IMR-90 (cell line): Measurements from ENCODE around the gene SYNE1. TPM values are rescaled to one million over a fixed set of nuclear protein-coding genes. Genes with fewer than 3 reads are reported as not detected.

Experiments
- ATAC-seq: fragments of 200-7000 bp; cut with Tn5 transposase; 2 replicates; pipeline ENCODE4 v1.9.1; 2020; ENCODE audit warnings: low read depth, mild to moderate bottlenecking, moderate library complexity
- BruUV-seq: library from RNA; stranded (reverse); fragments of 400-500 nt; replicated peaks from 2 replicates; lab custom pipeline; 2021; lab: Mats Ljungman, UMichigan
- CTCF ChIA-PET: fragments of 300-600 bp; formaldehyde crosslinking; extraction: SDS; loops from one replicate; lab custom pipeline; 2021; ENCODE audit warnings: antibody characterized with exemption; lab: Yijun Ruan, JAX
- POLR2A ChIA-PET: fragments of 300-600 bp; sonication (Branson Sonifier 250); formaldehyde crosslinking; loops from one replicate; lab custom pipeline; 2022; ENCODE audit warnings: antibody characterized with exemption; ENCODE audit not compliant: unreplicated experiment; lab: Charles Lee
- DNase-seq: peaks from one replicate; pipeline ENCODE4 v3.0.0; 2013
- H2AFZ ChIP-seq: replicated peaks from 2 replicates; pipeline ENCODE3; 2013; ENCODE audit warnings: low read length, mild to moderate bottlenecking; ENCODE audit not compliant: poor library complexity
- H2AK5ac ChIP-seq: 2 replicates; pipeline ENCODE4 v1.6.1; 2013; ENCODE audit warnings: low read depth, low read length, inconsistent platforms
- H2AK9ac ChIP-seq: replicated peaks from 2 replicates; pipeline ENCODE3; 2013; ENCODE audit warnings: mild to moderate bottlenecking, low read depth, low read length, moderate library complexity; ENCODE audit not compliant: poor library complexity
- H2BK120ac ChIP-seq: 2 replicates; pipeline ENCODE4 v1.6.1; 2013; ENCODE audit warnings: low read depth, low read length, inconsistent platforms
- H2BK15ac ChIP-seq: 3 replicates; pipeline ENCODE4 v1.6.1; 2013; ENCODE audit warnings: low read depth, low read length, inconsistent platforms
- H2BK20ac ChIP-seq: 2 replicates; pipeline ENCODE4 v1.6.1; 2013; ENCODE audit warnings: low read depth, mild to moderate bottlenecking, inconsistent platforms, low read length, moderate library complexity
- H2BK5ac ChIP-seq: 2 replicates; pipeline ENCODE4 v1.6.1; 2013; ENCODE audit warnings: mild to moderate bottlenecking, low read depth, low read length, inconsistent platforms; ENCODE audit not compliant: poor library complexity, severe bottlenecking
- H3K14ac ChIP-seq: replicated peaks from 2 replicates; pipeline ENCODE4 v1.6.1; 2013; ENCODE audit warnings: low read depth, low read length, inconsistent platforms
- H3K18ac ChIP-seq: 2 replicates; pipeline ENCODE4 v1.6.1; 2013; ENCODE audit warnings: low read depth, low read length, control low read depth
- H3K23ac ChIP-seq: 2 replicates; pipeline ENCODE4 v1.6.1; 2013; ENCODE audit warnings: low read depth, low read length, inconsistent platforms
- H3K27ac ChIP-seq: 2 replicates; pipeline ENCODE4 v1.5.1; 2013; ENCODE audit warnings: mild to moderate bottlenecking, control low read depth, low read length; ENCODE audit not compliant: insufficient read depth
- H3K27me3 ChIP-seq: 2 replicates; pipeline ENCODE4 v1.6.1; 2013; ENCODE audit warnings: low read length; ENCODE audit not compliant: control insufficient read depth, insufficient read depth
- H3K36me3 ChIP-seq: 2 replicates; pipeline ENCODE4 v1.6.1; 2013; ENCODE audit warnings: low read length, mixed read lengths; ENCODE audit not compliant: control insufficient read depth, insufficient read depth
- H3K4ac ChIP-seq: 2 replicates; pipeline ENCODE4 v1.6.1; 2013; ENCODE audit warnings: low read depth, low read length, inconsistent platforms
- H3K4me1 ChIP-seq: 2 replicates; pipeline ENCODE4 v1.6.1; 2013; ENCODE audit warnings: low read length, mixed read lengths; ENCODE audit not compliant: control insufficient read depth, insufficient read depth
- H3K4me2 ChIP-seq: 2 replicates; pipeline ENCODE4 v1.6.1; 2013; ENCODE audit warnings: low read depth, mild to moderate bottlenecking, control low read depth, low read length, moderate library complexity
- H3K4me3 ChIP-seq: 2 replicates; pipeline ENCODE4 v1.5.1; 2013; ENCODE audit warnings: low read depth, mild to moderate bottlenecking, control low read depth, low read length, moderate library complexity; ENCODE audit not compliant: insufficient read depth
- H3K56ac ChIP-seq: 2 replicates; pipeline ENCODE4 v1.6.1; 2013; ENCODE audit warnings: low read length, inconsistent platforms; ENCODE audit not compliant: insufficient read depth; ENCODE audit errors: extremely low read depth
- H3K79me1 ChIP-seq, 2 experiments: 2 replicates each; pipeline ENCODE4 v1.6.1; 2013; ENCODE audit warnings: low read length in 2 of 2, inconsistent platforms in 1 of 2, low read depth in 1 of 2
- H3K9ac ChIP-seq: 2 replicates; pipeline ENCODE4 v1.6.1; 2013; ENCODE audit warnings: low read depth, low read length, control low read depth
- H3K9me1 ChIP-seq: 2 replicates; pipeline ENCODE4 v1.6.1; 2013; ENCODE audit warnings: low read length, inconsistent platforms; ENCODE audit not compliant: insufficient read depth
- H3K9me3 ChIP-seq: 2 replicates; pipeline ENCODE4 v1.6.1; 2013; ENCODE audit warnings: low read length; ENCODE audit not compliant: control insufficient read depth, insufficient read depth
- H4K20me1 ChIP-seq: 2 replicates; pipeline ENCODE4 v1.6.1; 2013; ENCODE audit warnings: low read length, inconsistent platforms; ENCODE audit not compliant: insufficient read depth
- H4K5ac ChIP-seq: 2 replicates; pipeline ENCODE4 v1.6.1; 2013; ENCODE audit warnings: mild to moderate bottlenecking, low read depth, low read length, control low read depth
- H4K8ac ChIP-seq, 2 experiments: 2 replicates each; pipeline ENCODE4 v1.6.1; 2013; ENCODE audit warnings: low read depth in 2 of 2, low read length in 2 of 2, control low read depth in 1 of 2, inconsistent platforms in 1 of 2
- H4K91ac ChIP-seq: 2 replicates; pipeline ENCODE4 v1.6.1; 2013; ENCODE audit warnings: low read depth, low read length, inconsistent platforms; ENCODE audit not compliant: insufficient read depth
- BHLHE40 ChIP-seq: fragments of 150-350 bp; IDR thresholded peaks from 2 replicates; pipeline ENCODE4 v1.6.1; 2016; ENCODE audit warnings: mild to moderate bottlenecking, low read depth, low read length
- CHD1 ChIP-seq: IDR thresholded peaks from 2 replicates; pipeline ENCODE4 v1.6.1; 2012; ENCODE audit warnings: low read depth, low read length, improper control_type of control experiment
- FOS ChIP-seq: fragments of 150-350 bp; IDR thresholded peaks from 2 replicates; pipeline ENCODE4 v1.6.1; 2016; ENCODE audit warnings: low read depth, low read length
- MAFK ChIP-seq: IDR thresholded peaks from 2 replicates; pipeline ENCODE4 v1.6.1; 2012; ENCODE audit warnings: low read depth, low read length, improper control_type of control experiment
- MAZ ChIP-seq: IDR thresholded peaks from 2 replicates; pipeline ENCODE4 v1.6.1; 2012; ENCODE audit warnings: low read depth, mild to moderate bottlenecking, low read length, improper control_type of control experiment, moderate library complexity, borderline replicate concordance
- MXI1 ChIP-seq: IDR thresholded peaks from 2 replicates; pipeline ENCODE4 v1.6.1; 2012; ENCODE audit warnings: low read depth, mild to moderate bottlenecking, low read length, moderate library complexity, borderline replicate concordance
- NFE2L2 ChIP-seq: fragments of 150-350 bp; IDR thresholded peaks from 2 replicates; pipeline ENCODE4 v1.6.1; 2016; ENCODE audit warnings: low read depth, mild to moderate bottlenecking, low read length
- POLR2A ChIP-seq: IDR thresholded peaks from 2 replicates; pipeline ENCODE4 v1.6.1; 2012; ENCODE audit warnings: mild to moderate bottlenecking, low read depth, low read length
- RCOR1 ChIP-seq: IDR thresholded peaks from 2 replicates; pipeline ENCODE4 v1.6.1; 2012; ENCODE audit warnings: mild to moderate bottlenecking, low read length, improper control_type of control experiment; ENCODE audit not compliant: insufficient replicate concordance
- RFX5 ChIP-seq: IDR thresholded peaks from 2 replicates; pipeline ENCODE4 v1.8.0; 2012; ENCODE audit warnings: low read depth, mild to moderate bottlenecking, low read length, moderate library complexity
- SMC3 ChIP-seq: fragments of 150-350 bp; IDR thresholded peaks from 2 replicates; pipeline ENCODE4 v1.6.1; 2016; ENCODE audit warnings: low read depth, mild to moderate bottlenecking, antibody characterized with exemption, low read length, moderate library complexity
- WGBS, 2 experiments: methylation state at CpG; one replicate each; pipeline versions ENCODE4 v1.1.5 to v1.1.7; 2013; ENCODE audit warnings: missing lambda C conversion rate in 2 of 2; ENCODE audit not compliant: insufficient read length in 1 of 2; ENCODE audit errors: extremely low coverage in 2 of 2; 5-methylcytosine and 5-hydroxymethylcytosine counted together
- dilution Hi-C: fragments of 300-500 bp; cut with HindIII; formaldehyde crosslinking; loops from one replicate; pipeline ENCODE4 v1.14.3; 2018; ENCODE audit warnings: low sequenced_read_pairs; ENCODE audit not compliant: unreplicated experiment
- in situ Hi-C: fragments of 300-500 bp; cut with MboI; formaldehyde crosslinking; loops from 3 replicates; pipeline ENCODE4 v1.14.3; 2019; ENCODE audit warnings: low sequenced_read_pairs, inconsistent platforms, mixed read lengths
- intact Hi-C: fragments of 100-400 bp; cut with micrococcal nuclease; formaldehyde crosslinking; loops from 2 replicates; pipeline ENCODE4 v1.10.0; 2022
- polyA plus RNA-seq, 3 experiments: library from polyadenylated mRNA; depleted of rRNA; stranded (reverse); fragments of >200 nt; gene quantifications; 2 replicates each; pipeline ENCODE4 v1.2.3, GENCODE V29; 2012; ENCODE audit warnings: low replicate concordance in 1 of 3
- total RNA-seq: library from RNA; depleted of rRNA; stranded (reverse); fragments of >200 nt; gene quantifications from 2 replicates; pipeline ENCODE4 v1.2.3, GENCODE V29; 2012
- TF ChIP-seq, protein P1 (sequence below): fragments of 150-350 bp; IDR thresholded peaks from 2 replicates; pipeline ENCODE4 v1.6.1; 2017; ENCODE audit warnings: mild to moderate bottlenecking, antibody characterized with exemption, low read length, low read depth

SYNE1 gene
- total and polyA plus RNA-seq, 2 of the 4 experiments (the other 2 are of a cell fraction) = 34.1 to 159 TPM

DNA sequence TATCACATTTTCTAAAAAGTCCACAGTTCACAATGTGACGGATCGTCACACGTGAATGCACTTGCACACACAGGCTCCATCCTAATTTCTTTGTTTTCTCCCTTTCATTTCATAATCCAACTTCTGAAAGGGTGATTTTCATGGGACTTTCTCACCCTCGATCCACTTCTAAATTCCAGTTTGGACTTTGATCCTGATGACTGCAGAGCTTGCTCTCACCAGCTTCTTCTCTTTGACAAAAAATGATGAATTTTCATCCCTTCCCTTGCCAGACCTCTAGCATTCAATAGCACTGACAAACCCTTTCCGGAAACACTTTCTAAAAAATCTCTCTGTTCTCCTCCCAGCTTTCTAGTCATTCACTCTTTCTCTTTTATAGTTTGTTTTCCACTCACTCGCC, 341.2 kb downstream of the SYNE1 start:
- DNase-seq (no peak), ATAC-seq (no peak)
- Histone ChIP-seq H2AFZ (no peak overlapping the region), H4K5ac (no peak overlapping the region), H3K14ac (no peak overlapping the region), H2AK9ac (no peak overlapping the region), H2BK5ac (no peak overlapping the region), H3K27ac (no peak overlapping the region), H3K9ac (no peak overlapping the region), H2BK15ac (no peak overlapping the region), H4K8ac (no peak overlapping the region), H3K27me3 (no peaks in the 10 kb centered on the region), H2BK20ac (no peak overlapping the region), H3K18ac (no peak overlapping the region), H3K79me1 (peaks cover 5 to 21% of the 10 kb centered on the region in 2 experiments; a peak in 3 of 4 replicates), H3K4ac (no peak overlapping the region), H3K9me1 (peaks cover 3% of the 10 kb centered on the region; the same call in 1 of the 2 replicates), H3K4me1 (peaks cover 7% of the 10 kb centered on the region), H3K56ac (no peak overlapping the region), H3K4me2 (no peak overlapping the region), H3K23ac (no peak overlapping the region), H4K20me1 (no peaks in the 10 kb centered on the region), H3K4me3 (no peak overlapping the region), H4K91ac (no peak overlapping the region), H3K36me3 (peaks cover 24% of the 10 kb centered on the region), H3K9me3 (no peaks in the 10 kb centered on the region), H2AK5ac (no peak overlapping the region), H2BK120ac (no peak overlapping the region)
- 95% methylated on average over 4 of the region's 6 CpGs; no CpG with 5 or more reads in 1 of the 2 experiments for WGBS, 2 experiments
- in situ Hi-C loops (no loop called here), dilution Hi-C loops (no loop called here), intact Hi-C loops (no loop called here)
- CTCF ChIA-PET = no interaction called here
- POLR2A ChIA-PET = no interaction called here
- no TSS peak for BruUV-seq
- no peak for TF ChIP-seq FOS
- TF ChIP-seq POLR2A = no peak
- no peak for TF ChIP-seq MAFK
- TF ChIP-seq MXI1 = no peak
- no peak for TF ChIP-seq RFX5
- no peak for TF ChIP-seq RCOR1
- no peak for TF ChIP-seq NFE2L2
- no peak for TF ChIP-seq CHD1
- TF ChIP-seq SMC3 = no peak
- TF ChIP-seq, protein P1, sequence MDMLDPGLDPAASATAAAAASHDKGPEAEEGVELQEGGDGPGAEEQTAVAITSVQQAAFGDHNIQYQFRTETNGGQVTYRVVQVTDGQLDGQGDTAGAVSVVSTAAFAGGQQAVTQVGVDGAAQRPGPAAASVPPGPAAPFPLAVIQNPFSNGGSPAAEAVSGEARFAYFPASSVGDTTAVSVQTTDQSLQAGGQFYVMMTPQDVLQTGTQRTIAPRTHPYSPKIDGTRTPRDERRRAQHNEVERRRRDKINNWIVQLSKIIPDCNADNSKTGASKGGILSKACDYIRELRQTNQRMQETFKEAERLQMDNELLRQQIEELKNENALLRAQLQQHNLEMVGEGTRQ = no peak
- TF ChIP-seq MAZ = no peak
- TF ChIP-seq BHLHE40 = no peak
